ENCODE data around the gene TRPC4.

TRPC4 gene

GRCh38 chr13:37869756-37870488, at the start of gene TRPC4:
TSS of gene TRPC4 (minus strand) at chr13:37869772. CDS start at chr13:37783333, 86,439 bp downstream.
- DNase-seq: no peak

GRCh38 chr13:37918751-37919150, 49.2 kb upstream of the TRPC4 start:
- no peak for DNase-seq

- DNase-seq: no peak
Observed at GRCh38 chr13:37918116-37918714, 48.6 kb upstream of the TRPC4 start.

GRCh38 chr13:37914781-37915391, 45.3 kb upstream of the TRPC4 start:
- DNase-seq: no peak

- DNase-seq: no peak
Observed at GRCh38 chr13:37910790-37911189, 41.2 kb upstream of the TRPC4 start.

- no peak for DNase-seq
Observed at GRCh38 chr13:37906880-37907279, 37.3 kb upstream of the TRPC4 start.

- DNase-seq: no peak
Observed at GRCh38 chr13:37905736-37906135, 36.2 kb upstream of the TRPC4 start.

GRCh38 chr13:37899753-37900152, 30.2 kb upstream of the TRPC4 start:
- DNase-seq: no peak

GRCh38 chr13:37893321-37893720, 23.7 kb upstream of the TRPC4 start:
- DNase-seq: no peak

- no peak for DNase-seq
Observed at GRCh38 chr13:37889820-37890219, 20.2 kb upstream of the TRPC4 start.

GRCh38 chr13:37889102-37889501, 19.5 kb upstream of the TRPC4 start:
- DNase-seq: no peak

- DNase-seq: no peak
Observed at GRCh38 chr13:37886879-37887278, 17.3 kb upstream of the TRPC4 start.

GRCh38 chr13:37884674-37885073, 15.1 kb upstream of the TRPC4 start:
- DNase-seq: no peak

GRCh38 chr13:37884026-37884425, 14.5 kb upstream of the TRPC4 start:
- no peak for DNase-seq

GRCh38 chr13:37878921-37879320, 9.3 kb upstream of the TRPC4 start:
- DNase-seq: no peak

- no peak for DNase-seq
Observed at GRCh38 chr13:37878496-37878895, 8.9 kb upstream of the TRPC4 start.

GRCh38 chr13:37870895-37871550, 1.5 kb upstream of the TRPC4 start:
- no peak for DNase-seq

- DNase-seq: no peak
Observed at GRCh38 chr13:37870489-37870845, 895 bp upstream of the TRPC4 start.

- no peak for DNase-seq
Observed at GRCh38 chr13:37869506-37869755, 141 bp downstream of the TRPC4 start.

GRCh38 chr13:37868691-37869505, 674 bp downstream of the TRPC4 start:
- DNase-seq: no peak

GRCh38 chr13:37863708-37864107, 5.9 kb downstream of the TRPC4 start:
- no peak for DNase-seq

GRCh38 chr13:37835392-37835791, 34.2 kb downstream of the TRPC4 start:
- DNase-seq: no peak

GRCh38 chr13:37833411-37833810, 36.2 kb downstream of the TRPC4 start:
- DNase-seq: no peak

Measured in stimulated activated naive CD4-positive, alpha-beta T cell treated with Interleukin-2 at 50 U/mL for 16 hours (primary cell).